ENCODE results near the gene SPAG16. TPM values are rescaled to one million over a fixed set of nuclear protein-coding genes. Genes with fewer than 3 reads are reported as not detected.

Gene SPAG16
- total and polyA plus RNA-seq, 2 donors (not counting 1 experiment from before 2014, with no cell fraction given), result 24.1 to 36.8 TPM

DNA sequence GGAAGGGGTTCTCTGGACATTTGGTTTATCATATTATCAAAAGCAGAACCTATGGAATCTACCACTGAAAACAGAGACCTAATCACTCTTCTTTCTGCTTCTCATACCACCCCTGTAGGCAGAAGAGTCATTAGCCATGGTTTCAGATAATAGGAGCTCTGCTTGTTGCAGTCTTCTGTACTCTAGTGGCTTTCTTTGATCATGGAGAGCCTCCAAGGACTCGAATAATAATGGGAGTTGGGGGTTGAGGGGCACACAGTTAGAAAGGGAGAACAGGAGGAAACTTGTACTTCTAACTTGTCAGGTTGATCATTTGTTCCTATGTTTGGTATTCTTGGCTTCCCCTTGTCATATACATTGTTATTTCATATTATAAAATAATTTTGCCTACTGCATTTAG, 1074.2 kb downstream of the SPAG16 start:
- no peak overlapping the region for H2AFZ ChIP-seq (ENCODE audit: low read length)
- no peaks in the 10 kb centered on the region for H3K27me3 ChIP-seq (ENCODE audit: control insufficient read depth, insufficient read depth, low read length)

DNA sequence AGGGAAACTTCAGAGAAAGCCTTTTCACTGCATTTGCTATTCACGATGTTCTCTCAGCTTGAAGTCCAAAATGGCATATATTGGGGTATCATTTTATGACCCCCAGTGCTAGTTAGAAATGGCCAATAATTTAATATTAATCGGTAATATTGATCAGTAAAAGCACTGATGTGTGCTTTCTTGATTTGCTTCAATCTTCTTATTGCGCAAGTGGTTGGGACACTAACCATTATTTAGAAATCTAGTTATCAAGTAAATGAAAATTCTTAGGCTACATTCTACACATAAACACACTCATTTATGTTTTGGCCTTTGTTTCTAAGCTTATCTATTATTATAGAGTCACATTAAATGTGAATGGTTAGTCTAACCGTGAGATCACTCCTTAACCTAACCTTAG, 1076.9 kb downstream of the SPAG16 start:
- no peak overlapping the region for H3K4me3 ChIP-seq (replicated peaks in 1 of 4; ENCODE audit: control extremely low read depth in 1 of 4, insufficient read depth in 1 of 4, low read depth in 3 of 4, low read length in 4 of 4)
- no peak overlapping the region for H3K27ac ChIP-seq (ENCODE audit: insufficient read depth, low read length)
- H3K36me3 ChIP-seq (ENCODE audit: control insufficient read depth, insufficient read depth, low read length), result no peaks in the 10 kb centered on the region
- no peaks in the 10 kb centered on the region for H3K4me1 ChIP-seq (ENCODE audit: control insufficient read depth, extremely low read depth, insufficient read depth, low read length)
- DNase-seq (ENCODE audit: low read depth in 2 of 2), result no peak
- H3K9ac ChIP-seq (ENCODE audit: insufficient read depth, low read length), result no peak overlapping the region
- no peak for TF ChIP-seq EZH2 (IDR thresholded peaks at IDR 0.05; ENCODE audit: low read length, missing control alignments)
- TF ChIP-seq CTCF (conservative IDR thresholded peaks at IDR 0.05 in 1 of 2, IDR thresholded peaks at IDR 0.05 in 1 of 2; ENCODE audit: low read depth in 1 of 2, low read length in 2 of 2), result no peak
- no peak overlapping the region for H2AFZ ChIP-seq (ENCODE audit: low read length)
- H4K20me1 ChIP-seq (ENCODE audit: control insufficient read depth, extremely low read depth, insufficient read depth, low read length), result no peaks in the 10 kb centered on the region
- H3K9me3 ChIP-seq (ENCODE audit: control insufficient read depth, insufficient read depth, low read depth, low read length), result no peaks in the 10 kb centered on the region
- no peak overlapping the region for H3K4me2 ChIP-seq (ENCODE audit: extremely low read depth, insufficient read depth, low read length)
- no peaks in the 10 kb centered on the region for H3K27me3 ChIP-seq (ENCODE audit: control insufficient read depth, insufficient read depth, low read length)
- H3K79me2 ChIP-seq (ENCODE audit: control insufficient read depth, insufficient read depth, low read length), result no peaks in the 10 kb centered on the region

More for the DNA sequence above, 1074.2 kb downstream of the SPAG16 start:
- Histone ChIP-seq H3K4me1 (ENCODE audit: control insufficient read depth, extremely low read depth, insufficient read depth, low read length) (no peaks in the 10 kb centered on the region), H3K27ac (ENCODE audit: insufficient read depth, low read length) (no peak overlapping the region), H3K79me2 (ENCODE audit: control insufficient read depth, insufficient read depth, low read length) (no peaks in the 10 kb centered on the region), H3K4me3 (replicated peaks in 1 of 4; ENCODE audit: control extremely low read depth in 1 of 4, insufficient read depth in 1 of 4, low read depth in 3 of 4, low read length in 4 of 4) (no peak overlapping the region), H3K4me2 (ENCODE audit: extremely low read depth, insufficient read depth, low read length) (no peak overlapping the region), H4K20me1 (ENCODE audit: control insufficient read depth, extremely low read depth, insufficient read depth, low read length) (no peaks in the 10 kb centered on the region), H3K9me3 (ENCODE audit: control insufficient read depth, insufficient read depth, low read depth, low read length) (no peaks in the 10 kb centered on the region), H3K36me3 (ENCODE audit: control insufficient read depth, insufficient read depth, low read length) (no peaks in the 10 kb centered on the region), H3K9ac (ENCODE audit: insufficient read depth, low read length) (no peak overlapping the region)
- TF ChIP-seq CTCF (conservative IDR thresholded peaks at IDR 0.05 in 1 of 2, IDR thresholded peaks at IDR 0.05 in 1 of 2; ENCODE audit: low read depth in 1 of 2, low read length in 2 of 2) (no peak), EZH2 (IDR thresholded peaks at IDR 0.05; ENCODE audit: low read length, missing control alignments) (no peak)
- DNase-seq (ENCODE audit: low read depth in 2 of 2), result no peak

DNA sequence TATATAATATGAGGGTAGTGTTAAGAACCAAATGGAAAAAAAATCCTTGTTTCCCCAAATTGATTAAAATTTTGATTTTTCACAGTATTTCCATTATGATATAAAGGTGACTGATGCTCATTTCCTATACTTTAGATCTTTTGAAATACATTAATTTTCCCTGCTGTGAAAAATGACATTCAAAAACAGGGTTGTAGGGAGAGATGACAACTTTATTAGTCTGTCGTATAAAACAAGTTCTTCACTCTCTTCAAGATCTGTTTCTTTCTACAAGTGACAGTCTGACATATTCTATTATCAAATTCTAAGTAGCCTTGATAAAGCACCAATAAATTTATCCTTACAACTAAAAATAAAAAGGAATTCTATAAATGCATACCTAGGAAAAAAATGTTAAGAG, 1081.3 kb downstream of the SPAG16 start:
- TF ChIP-seq EZH2 (IDR thresholded peaks at IDR 0.05; ENCODE audit: low read length, missing control alignments) (no peak), CTCF (conservative IDR thresholded peaks at IDR 0.05 in 1 of 2, IDR thresholded peaks at IDR 0.05 in 1 of 2; ENCODE audit: low read depth in 1 of 2, low read length in 2 of 2) (no peak)

More for the DNA sequence above, 1081.3 kb downstream of the SPAG16 start:
- H3K4me1 ChIP-seq (ENCODE audit: control insufficient read depth, extremely low read depth, insufficient read depth, low read length), result no peaks in the 10 kb centered on the region
- H4K20me1 ChIP-seq (ENCODE audit: control insufficient read depth, extremely low read depth, insufficient read depth, low read length), result no peaks in the 10 kb centered on the region
- no peak overlapping the region for H3K9ac ChIP-seq (ENCODE audit: insufficient read depth, low read length)
- no peak overlapping the region for H2AFZ ChIP-seq (ENCODE audit: low read length)
- no peak overlapping the region for H3K27ac ChIP-seq (ENCODE audit: insufficient read depth, low read length)
- no peak for DNase-seq (ENCODE audit: low read depth in 2 of 2)
- H3K36me3 ChIP-seq (ENCODE audit: control insufficient read depth, insufficient read depth, low read length), result no peaks in the 10 kb centered on the region
- no peak overlapping the region for H3K4me2 ChIP-seq (ENCODE audit: extremely low read depth, insufficient read depth, low read length)
- H3K9me3 ChIP-seq (ENCODE audit: control insufficient read depth, insufficient read depth, low read depth, low read length), result no peaks in the 10 kb centered on the region
- H3K4me3 ChIP-seq (replicated peaks in 1 of 4; ENCODE audit: control extremely low read depth in 1 of 4, insufficient read depth in 1 of 4, low read depth in 3 of 4, low read length in 4 of 4), result no peak overlapping the region
- no peaks in the 10 kb centered on the region for H3K79me2 ChIP-seq (ENCODE audit: control insufficient read depth, insufficient read depth, low read length)
- H3K27me3 ChIP-seq (ENCODE audit: control insufficient read depth, insufficient read depth, low read length), result no peaks in the 10 kb centered on the region

Measured in fibroblast of lung (primary cell).